Erythroblast (primary cell): Measurements from ENCODE around the gene POU5F1.
"Not testable (repeated sequence)": the region's sequence is repeated elsewhere in the genome, so short reads cannot be mapped to it uniquely, and the experiment has no call there.

Source experiments
- GATA1 ChIP-seq: IDR thresholded peaks from 2 replicates; pipeline ENCODE4 v1.6.1; 2011; ENCODE audit warnings: low read depth, mild to moderate bottlenecking, control low read depth, low read length, moderate library complexity
- POLR2A ChIP-seq: IDR thresholded peaks from 2 replicates; pipeline ENCODE4 v1.6.1; 2011; ENCODE audit warnings: mild to moderate bottlenecking, low read length

DNA sequence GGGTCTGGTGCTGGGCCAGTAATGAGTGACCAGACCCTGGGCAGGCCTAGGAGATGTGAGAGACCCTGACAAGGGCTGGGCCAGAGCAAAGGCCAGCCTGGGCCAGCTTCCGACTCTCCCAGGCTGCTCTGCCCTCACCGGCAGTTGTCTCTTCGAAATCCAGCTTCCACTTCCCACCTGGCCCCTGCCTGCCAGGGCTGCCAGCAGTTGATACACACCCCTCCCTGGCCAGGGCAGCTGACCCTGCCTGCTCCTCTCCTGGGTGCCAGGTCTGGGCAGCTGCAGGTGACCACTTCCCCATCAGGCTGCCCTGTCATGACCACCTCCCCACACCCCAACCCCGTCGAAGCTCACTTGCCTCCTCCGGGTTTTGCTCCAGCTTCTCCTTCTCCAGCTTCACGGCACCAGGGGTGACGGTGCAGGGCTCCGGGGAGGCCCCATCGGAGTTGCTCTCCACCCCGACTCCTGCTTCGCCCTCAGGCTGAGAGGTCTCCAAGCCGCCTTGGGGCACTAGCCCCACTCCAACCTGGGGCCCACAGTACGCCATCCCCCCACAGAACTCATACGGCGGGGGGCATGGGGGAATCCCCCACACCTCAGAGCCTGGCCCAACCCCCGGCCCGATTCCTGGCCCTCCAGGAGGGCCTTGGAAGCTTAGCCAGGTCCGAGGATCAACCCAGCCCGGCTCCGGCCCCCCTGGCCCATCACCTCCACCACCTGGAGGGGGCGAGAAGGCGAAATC lies 453 bp downstream of the POU5F1 start:
- not testable (repeated sequence) for TF ChIP-seq POLR2A, GATA1
